ENCODE data around the gene DKC1. TPM values are rescaled to one million over a fixed set of nuclear protein-coding genes. Genes with fewer than 3 reads are reported as not detected.
"Not testable (repeated sequence)": the region's sequence is repeated elsewhere in the genome, so short reads cannot be mapped to it uniquely, and the experiment has no call there.

The DKC1 gene
- total RNA-seq, 1 experiment from 2014 or later, result 54.4 TPM

- DNase-seq (ENCODE audit: low read depth, low spot score), result no peak
- in situ Hi-C loops (cut with HindIII; ENCODE audit: low pct_unique_long_range_greater_than_20kb, low sequenced_read_pairs), result no loop called here
These were observed 43.0 kb downstream of the DKC1 start for GRCh38 chrX:154805696-154806091.

GRCh38 chrX:154806837-154807501 is 44.3 kb downstream of the DKC1 start:
- in situ Hi-C loops (cut with HindIII; ENCODE audit: low pct_unique_long_range_greater_than_20kb, low sequenced_read_pairs), result no loop called here
- no peak for DNase-seq (ENCODE audit: low read depth, low spot score)

- DNase-seq (ENCODE audit: low read depth, low spot score), result peak; percentile 36
These were observed 47.4 kb downstream of the DKC1 start for GRCh38 chrX:154809939-154810665.

GRCh38 chrX:154812341-154813101 is 49.9 kb downstream of the DKC1 start:
- in situ Hi-C loops (cut with HindIII; ENCODE audit: low pct_unique_long_range_greater_than_20kb, low sequenced_read_pairs), result no loop called here
- no peak for DNase-seq (ENCODE audit: low read depth, low spot score)

More at GRCh38 chrX:154809939-154810665, 47.4 kb downstream of the DKC1 start:
- in situ Hi-C loops (cut with HindIII; ENCODE audit: low pct_unique_long_range_greater_than_20kb, low sequenced_read_pairs), result no loop called here

- DNase-seq (ENCODE audit: low read depth, low spot score), result no peak
- in situ Hi-C loops (cut with HindIII; ENCODE audit: low pct_unique_long_range_greater_than_20kb, low sequenced_read_pairs), result no loop called here
These were observed 51.1 kb downstream of the DKC1 start for GRCh38 chrX:154813801-154814200.

- DNase-seq (ENCODE audit: low read depth, low spot score), result no peak
- in situ Hi-C loops (cut with HindIII; ENCODE audit: low pct_unique_long_range_greater_than_20kb, low sequenced_read_pairs), result no loop called here
These were observed 52.7 kb downstream of the DKC1 start for GRCh38 chrX:154815274-154815818.

GRCh38 chrX:154816326-154816898 is 53.7 kb downstream of the DKC1 start:
- not testable (repeated sequence) for DNase-seq (ENCODE audit: low read depth, low spot score)

GRCh38 chrX:154817048-154817618 is 54.5 kb downstream of the DKC1 start:
- in situ Hi-C loops (cut with HindIII; ENCODE audit: low pct_unique_long_range_greater_than_20kb, low sequenced_read_pairs); DNase-seq (ENCODE audit: low read depth, low spot score): not testable (repeated sequence)

More at GRCh38 chrX:154816326-154816898, 53.7 kb downstream of the DKC1 start:
- in situ Hi-C loops (cut with HindIII; ENCODE audit: low pct_unique_long_range_greater_than_20kb, low sequenced_read_pairs), result not testable (repeated sequence)

- no peak for DNase-seq (ENCODE audit: low read depth, low spot score)
- in situ Hi-C loops (cut with HindIII; ENCODE audit: low pct_unique_long_range_greater_than_20kb, low sequenced_read_pairs), result no loop called here
These were observed 56.5 kb downstream of the DKC1 start for GRCh38 chrX:154818916-154819770.

- no peak for DNase-seq (ENCODE audit: low read depth, low spot score)
- in situ Hi-C loops (cut with HindIII; ENCODE audit: low pct_unique_long_range_greater_than_20kb, low sequenced_read_pairs), result no loop called here
These were observed 57.2 kb downstream of the DKC1 start for GRCh38 chrX:154819771-154820341.

GRCh38 chrX:154821523-154821922 is 58.9 kb downstream of the DKC1 start:
- no peak for DNase-seq (ENCODE audit: low read depth, low spot score)
- in situ Hi-C loops (cut with HindIII; ENCODE audit: low pct_unique_long_range_greater_than_20kb, low sequenced_read_pairs), result no loop called here

GRCh38 chrX:154822029-154822428 is 59.4 kb downstream of the DKC1 start:
- in situ Hi-C loops (cut with HindIII; ENCODE audit: low pct_unique_long_range_greater_than_20kb, low sequenced_read_pairs), result no loop called here

GRCh38 chrX:154824638-154825037 is 62.0 kb downstream of the DKC1 start:
- in situ Hi-C loops (cut with HindIII; ENCODE audit: low pct_unique_long_range_greater_than_20kb, low sequenced_read_pairs), result no loop called here

More at GRCh38 chrX:154822029-154822428, 59.4 kb downstream of the DKC1 start:
- DNase-seq (ENCODE audit: low read depth, low spot score), result no peak

GRCh38 chrX:154825586-154825985 is 62.9 kb downstream of the DKC1 start:
- DNase-seq (ENCODE audit: low read depth, low spot score); in situ Hi-C loops (cut with HindIII; ENCODE audit: low pct_unique_long_range_greater_than_20kb, low sequenced_read_pairs): not testable (repeated sequence)

More at GRCh38 chrX:154824638-154825037, 62.0 kb downstream of the DKC1 start:
- DNase-seq (ENCODE audit: low read depth, low spot score), result no peak

Measured in SK-MEL-5 (cell line).